Measurements from ENCODE around the gene BRD7. TPM values are rescaled to one million over a fixed set of nuclear protein-coding genes. Genes with fewer than 3 reads are reported as not detected.
A peak's percentile ranks its signal among the peaks of the same experiment; 100 is the strongest.

The BRD7 gene
- total RNA-seq, 1 donor from 2014 or later, result 52.6 TPM

DNA sequence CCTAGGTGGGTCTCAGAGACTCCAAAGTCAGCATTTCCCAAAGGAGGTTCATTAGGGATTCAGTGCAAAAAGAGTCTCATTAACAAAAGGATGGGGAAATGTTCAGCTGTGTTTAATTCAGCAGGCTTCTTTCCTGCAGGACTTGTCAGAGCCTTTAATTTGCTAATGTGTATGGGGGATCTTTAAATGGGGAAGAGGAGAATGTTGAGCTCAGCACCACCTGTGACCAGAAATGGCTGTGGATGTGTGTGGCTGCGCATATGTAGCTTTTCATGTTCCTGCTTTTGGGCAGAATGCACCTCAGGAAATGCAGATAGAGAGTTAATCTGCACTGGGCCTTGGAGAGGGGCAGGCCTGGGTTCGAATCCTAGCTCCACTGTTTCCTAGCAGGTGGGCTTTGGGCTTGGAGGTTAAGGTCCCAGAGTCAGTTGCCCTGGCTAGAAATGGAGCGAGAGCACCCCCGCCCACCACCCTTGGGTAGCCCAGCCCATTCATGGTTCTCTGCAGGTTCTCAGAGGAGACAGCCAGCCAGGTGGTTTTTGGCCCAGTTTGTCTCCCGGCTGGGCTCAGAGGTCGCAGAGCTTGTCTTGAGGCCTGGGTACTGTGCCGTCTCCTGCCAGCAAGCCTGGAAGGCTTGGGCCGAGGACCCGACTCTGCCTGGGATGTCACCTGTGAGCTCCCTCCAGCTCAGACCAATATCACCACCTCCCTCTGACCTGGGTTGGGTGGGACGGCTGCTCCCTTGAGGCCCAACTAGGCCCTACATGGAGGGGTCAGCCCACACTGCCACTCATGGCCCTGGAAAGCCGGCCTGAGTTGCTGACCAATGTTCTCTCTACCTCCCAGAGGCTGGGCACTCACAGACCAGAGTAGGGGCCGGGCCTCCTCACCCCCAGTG, 93.1 kb downstream of the BRD7 start:
- DNase-seq (ENCODE audit: low spot score), result no peak

DNA sequence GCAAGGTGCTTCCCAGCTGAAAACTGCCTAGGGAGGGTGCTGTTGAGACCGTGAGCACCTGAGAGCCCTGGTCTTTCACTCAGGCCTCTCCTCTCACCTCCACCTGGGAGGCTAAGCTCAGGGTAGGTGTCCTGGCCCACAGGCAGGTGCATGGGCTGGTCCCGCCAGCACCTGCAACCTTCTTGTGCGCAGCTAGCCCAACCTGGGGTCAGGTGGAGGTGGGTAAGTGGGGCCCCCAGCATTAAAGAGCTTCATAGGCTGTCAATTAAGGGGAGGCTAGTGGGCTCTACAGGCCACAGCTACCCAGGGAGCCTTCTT, 93.7 kb downstream of the BRD7 start:
- DNase-seq (ENCODE audit: low spot score), result no peak

DNA sequence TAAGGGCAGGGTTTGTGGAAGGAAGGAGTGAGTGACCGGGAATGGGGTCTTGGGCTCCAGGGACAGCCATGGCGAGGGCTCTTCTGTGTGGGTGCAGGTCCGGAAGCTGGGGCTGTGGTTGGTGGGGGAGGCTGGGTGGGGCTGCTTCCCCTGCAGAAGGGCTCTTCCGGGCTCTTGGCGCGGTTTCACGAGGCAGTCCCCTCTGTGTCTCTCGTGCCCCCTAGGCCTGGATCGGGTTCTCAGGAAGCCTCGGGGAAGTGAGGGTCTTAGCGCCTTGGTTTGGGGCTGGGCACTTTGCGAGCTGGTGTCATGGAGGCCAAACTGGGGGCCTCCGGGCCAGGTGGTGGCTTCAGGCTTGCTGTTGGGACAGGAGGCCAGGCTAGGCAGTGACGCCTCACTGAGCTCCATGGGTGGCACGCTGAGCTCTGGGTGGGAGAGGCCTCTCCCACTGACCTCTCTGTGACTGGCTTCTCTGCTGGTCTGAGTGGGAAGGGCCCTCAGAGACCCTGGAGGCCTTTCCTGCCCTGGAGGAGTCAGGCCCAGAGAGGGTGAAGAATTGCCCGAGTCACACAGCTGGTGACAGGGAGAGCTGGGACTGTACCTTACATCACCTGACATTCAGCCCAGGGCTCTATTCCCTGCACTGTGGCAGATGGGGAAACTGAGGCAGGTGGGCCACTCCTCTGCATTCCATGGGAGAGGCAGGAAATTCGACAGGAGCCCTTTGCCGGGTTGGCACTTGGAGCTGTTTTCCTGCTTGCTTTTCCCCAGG, 94.3 kb downstream of the BRD7 start:
- DNase-seq (ENCODE audit: low spot score), result no peak

DNA sequence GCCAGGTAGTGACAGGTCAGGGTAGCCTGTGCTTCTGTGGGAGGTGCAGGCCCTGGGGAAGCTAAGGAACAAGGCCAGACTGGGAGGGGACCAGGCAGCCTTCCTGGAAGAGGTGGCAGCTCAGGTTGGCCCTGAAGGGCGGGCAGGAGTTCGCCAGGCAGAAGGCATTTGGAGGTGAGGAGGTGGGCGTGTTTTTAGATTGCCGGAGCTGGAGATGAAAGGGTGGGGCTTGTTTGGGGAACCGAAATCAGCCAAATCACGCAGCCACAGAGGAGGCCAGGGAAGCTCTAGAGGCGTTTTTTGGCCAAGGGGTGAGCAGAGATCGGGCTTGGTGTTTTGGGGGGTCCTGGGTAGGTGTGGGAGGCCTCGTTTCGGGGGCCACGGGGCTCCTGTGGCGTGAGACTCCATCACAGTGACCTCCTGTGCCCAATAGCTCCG, 94.9 kb downstream of the BRD7 start:
- no peak for DNase-seq (ENCODE audit: low spot score)

DNA sequence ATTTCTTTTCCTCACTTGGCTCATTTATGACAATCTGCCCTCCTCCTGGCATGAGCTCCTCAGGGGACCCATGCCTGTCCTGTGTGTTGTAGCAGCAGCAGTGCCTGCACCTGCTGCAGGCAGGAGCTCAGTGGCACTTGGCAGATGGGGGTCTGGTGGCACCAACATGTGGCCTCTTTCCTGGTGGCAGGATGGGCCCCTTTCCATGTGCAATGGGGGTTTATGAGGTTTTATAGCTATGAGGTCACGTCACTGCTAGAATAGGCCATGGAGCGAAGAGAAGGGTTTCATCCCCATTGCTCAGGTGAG, 95.5 kb downstream of the BRD7 start:
- DNase-seq (ENCODE audit: low spot score), result no peak

DNA sequence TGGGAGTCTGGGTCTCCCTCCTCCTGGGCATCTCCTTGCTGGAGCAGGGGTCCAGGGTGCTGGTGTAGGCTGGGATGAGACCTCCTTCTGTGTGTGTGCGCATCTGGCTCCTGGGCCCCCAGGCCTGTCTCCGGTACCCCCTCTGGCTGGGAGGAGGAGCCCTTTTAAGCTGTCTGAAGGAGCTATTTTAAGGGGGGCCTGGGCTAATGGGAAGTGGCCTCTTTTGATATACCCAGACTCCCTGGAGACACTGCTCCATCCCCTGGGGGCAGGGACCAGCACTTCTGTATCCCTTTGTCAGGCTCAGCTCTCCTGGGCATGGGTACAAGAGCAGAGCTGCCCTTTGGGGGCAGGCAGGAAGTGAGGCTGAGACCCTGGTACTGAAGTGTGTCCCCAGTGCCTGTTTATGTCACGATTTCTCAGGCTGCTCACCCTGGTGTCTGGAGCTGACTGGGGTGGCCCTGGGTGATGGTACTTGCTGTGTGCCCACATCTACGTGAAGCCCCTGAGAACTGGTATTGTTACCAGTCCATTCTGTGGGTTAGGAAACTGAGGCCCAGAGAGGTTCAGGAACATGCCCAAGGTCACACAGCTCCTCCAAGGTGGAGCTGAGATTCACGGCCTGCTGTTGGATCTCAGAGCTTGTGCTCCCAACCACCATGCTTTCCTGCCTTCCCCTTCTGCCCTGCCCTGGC, 96.0 kb downstream of the BRD7 start:
- DNase-seq (ENCODE audit: low spot score), result no peak

DNA sequence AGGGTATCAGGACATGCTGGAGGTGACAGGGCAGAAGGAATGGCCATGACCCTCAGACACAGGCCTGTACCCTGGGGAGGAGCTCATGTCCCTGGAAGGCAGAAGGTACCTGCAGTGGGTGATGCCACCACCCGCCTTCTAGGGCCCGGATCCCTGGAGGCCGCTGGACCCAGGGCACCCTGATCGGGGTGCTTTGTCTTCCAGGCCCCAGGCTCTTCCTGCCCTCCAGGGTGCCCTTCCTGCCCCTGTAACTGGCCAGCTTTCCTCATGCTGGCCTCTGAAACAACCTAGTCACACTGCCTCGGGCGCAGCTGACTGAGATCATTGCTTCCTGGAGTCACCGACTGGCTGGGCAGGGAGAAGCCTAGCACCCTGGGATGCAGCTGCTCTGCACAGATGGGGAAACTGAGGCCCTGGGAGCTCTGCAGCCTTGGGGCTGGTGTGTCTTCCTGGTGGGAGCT, 96.6 kb downstream of the BRD7 start:
- DNase-seq (ENCODE audit: low spot score), result no peak

DNA sequence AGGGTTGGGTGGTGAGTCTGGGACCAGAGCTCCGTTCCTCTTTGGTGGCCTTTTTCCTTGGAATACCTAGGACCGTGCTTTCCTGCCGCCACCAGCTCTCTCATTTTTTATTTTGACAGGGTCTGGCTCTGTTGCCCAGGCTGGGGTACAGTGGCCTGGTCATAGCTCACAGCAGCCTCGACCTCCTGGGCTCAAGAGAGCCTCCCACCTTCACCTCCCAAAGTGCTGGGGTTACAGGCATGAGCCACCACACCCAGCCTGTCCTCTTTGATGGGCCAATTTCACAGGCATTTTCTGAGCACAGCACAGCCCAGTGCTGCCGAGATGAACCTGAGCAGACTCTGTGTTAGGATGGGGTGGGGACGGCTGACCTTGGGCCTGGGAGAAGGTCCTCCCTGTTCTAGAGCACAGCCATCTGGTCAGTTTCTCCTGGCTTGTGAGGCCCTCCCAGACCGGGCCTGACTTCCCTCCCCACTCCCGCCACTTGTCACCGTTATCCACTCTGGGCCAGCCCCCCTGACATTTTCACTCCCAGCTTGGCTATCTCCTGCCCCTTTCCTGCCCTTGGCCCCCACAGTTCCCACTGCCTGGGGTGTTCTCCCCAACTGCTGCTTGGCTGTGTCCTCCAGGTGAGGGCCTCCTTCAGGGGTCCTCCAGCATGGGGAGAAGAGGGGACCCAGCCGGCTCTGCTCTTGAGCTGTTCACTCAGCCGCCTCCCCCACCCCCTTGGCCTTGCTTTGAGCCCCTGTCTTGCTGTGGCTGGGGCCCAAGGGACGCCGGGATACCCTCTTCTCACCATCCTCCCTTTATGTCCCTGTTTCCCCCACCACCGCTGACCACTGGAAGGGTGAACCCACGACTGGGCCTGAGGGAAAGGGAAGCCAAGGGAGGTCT, 97.4 kb downstream of the BRD7 start:
- peak; percentile 82 for DNase-seq (ENCODE audit: low spot score)

DNA sequence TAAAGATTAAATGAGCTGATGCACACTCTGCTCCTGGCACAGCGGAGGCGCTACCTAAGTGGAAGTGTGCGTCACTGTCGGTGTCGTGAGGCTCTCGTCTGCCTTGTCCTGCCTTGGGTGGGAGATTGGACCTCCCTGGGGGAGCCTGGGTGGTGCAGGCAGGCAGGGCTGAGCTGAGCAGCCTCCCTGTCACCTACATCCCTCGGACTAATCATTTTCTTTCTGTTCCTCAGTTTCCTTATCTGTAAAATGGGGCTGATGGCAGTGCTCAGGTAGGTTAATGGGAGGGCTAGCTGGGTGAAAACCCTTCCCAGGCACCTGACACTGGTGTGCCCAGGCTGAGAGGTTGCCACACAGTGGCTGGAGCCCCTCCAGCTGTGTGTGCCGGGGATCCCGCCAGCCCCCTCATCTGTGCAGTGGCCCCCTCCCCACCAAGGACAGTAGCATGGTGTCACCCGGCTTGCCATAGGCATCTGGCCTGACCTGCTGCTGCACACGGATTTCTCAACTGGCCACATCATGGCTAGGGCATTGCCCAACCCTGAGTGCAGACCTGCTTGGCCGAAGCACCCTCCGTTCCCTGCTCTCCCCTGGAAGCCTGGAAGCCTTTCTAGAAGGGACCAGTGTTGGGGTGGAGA, 98.2 kb downstream of the BRD7 start:
- DNase-seq (ENCODE audit: low spot score), result peak; percentile 77

DNA sequence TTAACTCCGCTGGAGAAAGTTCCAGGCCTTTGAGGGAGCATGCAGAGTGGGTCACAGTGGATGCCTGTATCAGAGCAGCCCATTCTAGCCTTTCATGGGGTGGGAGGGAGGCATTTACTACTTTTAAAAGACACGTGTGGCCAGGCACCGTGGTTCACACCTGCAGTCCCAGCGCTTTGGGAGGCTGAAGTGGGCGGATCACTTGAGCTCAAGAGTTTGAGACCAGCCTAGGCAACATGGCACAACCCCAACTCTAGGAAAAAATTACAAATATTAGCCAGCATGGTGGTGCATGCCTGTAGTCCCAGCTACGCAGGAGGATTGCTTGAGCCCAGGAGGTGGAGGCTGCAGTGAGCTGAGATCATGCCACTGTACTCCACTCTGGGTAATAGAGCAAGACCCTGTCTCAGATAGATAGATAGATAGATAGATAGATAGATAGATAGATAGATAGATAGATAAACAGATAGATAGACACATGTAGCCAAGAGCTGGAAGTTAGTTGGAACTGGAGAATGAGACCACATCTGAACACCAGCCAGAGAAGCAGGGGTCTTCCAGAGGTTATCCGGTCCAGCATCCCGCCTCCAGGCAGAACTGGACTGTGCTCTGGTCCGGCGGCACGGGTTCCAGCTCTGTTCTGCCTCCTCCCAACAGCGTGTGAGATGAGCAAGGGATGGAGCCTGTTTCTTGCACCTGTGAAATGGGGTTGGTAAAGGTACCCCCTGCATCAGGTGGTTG, 98.8 kb downstream of the BRD7 start:
- DNase-seq (ENCODE audit: low spot score), result peak; percentile 35

DNA sequence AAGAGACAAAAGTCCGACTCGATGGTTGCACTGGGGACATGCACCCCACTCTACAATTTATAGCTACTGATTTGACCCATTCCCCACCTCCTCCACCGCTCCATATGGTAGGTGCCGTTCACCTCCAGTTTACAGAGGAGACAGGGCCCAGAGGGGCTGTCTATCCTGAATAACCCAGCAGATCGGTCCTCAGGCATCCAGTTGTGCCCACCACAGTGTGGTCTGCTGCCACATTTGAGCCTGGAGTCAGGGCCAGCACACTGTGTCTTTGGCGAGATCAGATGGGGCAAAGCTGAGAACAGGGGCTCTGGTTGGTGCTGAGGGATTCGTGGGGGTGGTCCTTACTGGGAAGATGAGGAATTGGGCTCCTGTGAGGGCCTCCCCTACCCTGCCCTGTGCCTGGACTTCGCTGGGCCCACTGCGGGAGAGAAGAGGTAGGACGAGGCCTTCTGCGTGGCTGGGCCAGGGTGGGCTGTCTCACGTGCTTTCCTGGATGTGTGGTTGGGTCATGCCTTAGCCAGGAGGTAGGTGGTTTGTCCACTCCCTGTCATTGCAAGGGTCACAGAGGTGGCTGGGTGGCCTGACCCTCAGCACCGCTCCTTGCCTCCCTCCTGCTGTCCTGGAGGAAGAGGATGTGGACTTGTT, 99.6 kb downstream of the BRD7 start:
- DNase-seq (ENCODE audit: low spot score), result peak; percentile 88

DNA sequence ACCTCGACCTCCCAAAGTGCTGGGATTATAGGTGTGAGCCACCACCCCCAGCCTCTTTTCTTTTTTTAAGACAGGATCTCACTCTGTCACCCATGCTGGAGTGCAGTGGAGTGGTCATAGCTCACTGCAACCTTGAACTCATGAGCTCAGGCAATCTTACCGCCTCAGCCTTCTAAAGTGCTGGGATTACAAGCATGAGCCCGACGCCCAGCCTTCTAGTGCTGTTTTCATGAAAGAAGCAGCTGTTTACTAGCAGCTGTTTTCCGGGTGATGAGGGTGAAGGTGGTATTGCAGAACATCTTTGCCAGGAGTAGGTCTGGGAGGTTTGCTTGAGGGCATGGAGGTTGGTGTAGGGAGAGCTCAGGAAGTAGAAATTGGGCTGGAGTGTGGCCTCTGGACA, 100.4 kb downstream of the BRD7 start:
- DNase-seq (ENCODE audit: low spot score), result peak; percentile 43

DNA sequence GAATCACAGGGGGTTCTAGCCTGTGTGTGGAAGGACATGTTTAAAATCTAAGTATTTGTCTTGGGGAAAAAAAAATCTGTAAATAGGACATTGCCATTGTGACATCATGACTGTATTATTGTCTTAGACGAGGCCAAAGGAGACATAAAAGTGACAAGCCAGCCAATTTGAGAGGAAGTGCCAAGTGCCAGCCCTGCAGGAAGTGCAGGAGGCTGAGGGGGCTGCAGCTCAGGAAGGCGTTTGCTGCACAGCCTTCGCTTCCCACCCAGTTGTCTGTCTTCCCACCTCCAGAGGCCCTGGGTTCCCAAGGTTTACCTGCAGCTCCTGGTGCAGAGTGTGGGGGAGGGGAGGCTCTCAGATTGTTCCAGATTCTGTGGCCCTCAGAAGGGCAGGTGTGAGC, 101.1 kb downstream of the BRD7 start:
- peak; percentile 55 for DNase-seq (ENCODE audit: low spot score)

DNA sequence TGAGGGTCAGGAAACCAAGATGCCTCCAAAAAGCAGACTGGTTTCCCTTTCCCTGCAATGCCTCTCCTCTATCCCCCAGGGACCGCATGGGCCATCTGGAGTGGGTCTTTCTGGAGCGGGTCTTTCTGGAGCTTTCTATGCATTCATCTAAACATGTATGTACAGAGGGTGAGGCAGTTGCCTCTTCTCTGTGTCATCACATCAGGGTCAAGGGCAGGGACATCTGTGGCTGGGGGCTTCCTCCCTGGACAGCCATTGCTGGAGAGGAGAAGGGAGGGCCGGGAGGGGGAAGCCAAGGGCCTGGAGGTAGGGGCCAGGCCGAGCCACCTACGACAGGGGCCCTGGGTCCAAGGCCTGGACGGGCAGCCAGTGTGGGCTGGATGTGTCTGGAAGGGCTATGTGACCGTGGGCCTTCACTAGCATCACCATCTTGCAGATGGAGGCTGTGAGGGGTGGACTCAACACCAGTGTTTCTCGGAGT, 101.6 kb downstream of the BRD7 start:
- peak; percentile 79 for DNase-seq (ENCODE audit: low spot score)

DNA sequence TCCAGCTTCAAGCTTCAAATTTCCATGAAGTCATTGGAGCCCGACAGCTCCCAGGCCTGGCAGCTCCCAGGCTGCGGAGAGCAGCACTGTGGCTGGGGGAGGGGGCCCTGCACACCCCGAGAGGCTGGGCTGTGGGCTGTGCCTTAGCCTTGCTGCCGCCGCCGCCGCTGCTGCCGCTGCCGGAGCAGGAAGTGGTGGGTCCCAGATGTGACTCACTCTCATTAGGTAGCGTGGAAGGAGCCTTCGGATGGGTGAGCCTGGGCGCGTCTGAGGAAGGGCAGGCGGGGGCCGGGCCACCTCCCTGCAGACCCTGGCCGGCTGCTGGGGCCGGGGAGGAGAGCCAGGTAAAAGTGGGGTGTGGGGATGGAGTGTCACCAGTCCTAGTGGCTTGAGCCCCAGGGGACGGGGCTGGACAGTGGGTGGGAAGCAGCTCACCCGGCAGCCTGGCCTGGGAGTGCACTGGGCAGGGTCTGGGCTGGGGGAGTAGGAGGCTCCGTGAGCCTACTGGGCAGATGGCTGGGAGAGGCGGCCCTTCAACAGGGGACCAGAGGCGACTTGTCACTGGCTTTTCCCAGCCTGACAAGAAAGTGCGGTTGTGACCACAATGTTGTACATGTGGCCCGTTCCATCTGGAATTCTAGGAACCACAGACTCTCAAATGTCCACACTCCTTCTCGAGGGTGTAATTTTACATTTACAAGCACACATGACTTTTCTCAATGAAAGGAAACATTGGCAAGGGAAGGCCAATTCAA, 102.3 kb downstream of the BRD7 start, which contains the start of gene ADCY7:
ADCY7 (plus strand) TSS at position 215 of the 755 bp plus-strand sequence. CDS start 21,629 bp downstream, outside the sequence.
- peak; percentile 91 for DNase-seq (ENCODE audit: low spot score)
